Suprapubic skin (tissue), 4 donors: ENCODE data around the gene AGPAT2. TPM values are rescaled to one million over a fixed set of nuclear protein-coding genes. Genes with fewer than 3 reads are reported as not detected.

Source experiments
- DNase-seq, 2 donors: peaks; one replicate each; pipeline ENCODE4 v3.0.0-alpha.2; 2019; ENCODE audit warnings: low spot score in 2 of 2
- H3K27ac ChIP-seq: fragments of 200-600 bp; sonication (generic); one replicate; pipeline ENCODE4 v1.5.1; 2019
- H3K27me3 ChIP-seq: fragments of 200-600 bp; sonication (generic); one replicate; pipeline ENCODE4 v1.5.1; 2019
- H3K36me3 ChIP-seq: fragments of 200-600 bp; sonication (generic); one replicate; pipeline ENCODE4 v1.5.1; 2019
- H3K4me1 ChIP-seq: fragments of 200-600 bp; sonication (generic); one replicate; pipeline ENCODE4 v1.5.1; 2019
- H3K4me3 ChIP-seq: fragments of 200-600 bp; sonication (generic); one replicate; pipeline ENCODE4 v1.5.1; 2019; ENCODE audit warnings: mild to moderate bottlenecking
- H3K9me3 ChIP-seq: fragments of 200-600 bp; sonication (generic); one replicate; pipeline ENCODE4 v1.5.1; 2019
- EP300 ChIP-seq: sonication (generic); formaldehyde crosslinking; IDR thresholded peaks from one replicate; pipeline ENCODE4 v1.6.1; 2017; ENCODE audit warnings: antibody characterized with exemption
- POLR2A ChIP-seq, 2 donors: fragments of 450-650 bp; IDR thresholded peaks; one replicate each; pipeline ENCODE4 v1.6.1; 2017; ENCODE audit warnings: antibody characterized with exemption in 2 of 2, mild to moderate bottlenecking in 2 of 2, moderate library complexity in 2 of 2
- POLR2AphosphoS5 ChIP-seq, 3 donors: sonication (generic); formaldehyde crosslinking; IDR thresholded peaks; one replicate each; pipeline ENCODE4 v1.6.1; 2017; ENCODE audit warnings: antibody characterized with exemption in 3 of 3
- WGBS: methylation state at CpG from one replicate; pipeline ENCODE4 v1.1.5; 2018; 5-methylcytosine and 5-hydroxymethylcytosine counted together
- total RNA-seq, 4 donors: library from RNA; depleted of rRNA; stranded (reverse); fragments of >200 nt; gene quantifications; one replicate each; pipeline ENCODE4 v1.1.0, GENCODE V29; 2016
- TF ChIP-seq, protein P1 (sequence below), 2 donors: fragments of 200-600 bp in 1 of 2; fragments of 450-650 bp in 1 of 2; sonication (generic) in 1 of 2; IDR thresholded peaks; one replicate each; pipeline ENCODE4 v1.5.1; 2016 to 2019; ENCODE audit warnings: antibody characterized with exemption in 2 of 2, mild to moderate bottlenecking in 1 of 2, moderate library complexity in 1 of 2

The AGPAT2 gene
- total RNA-seq, 4 donors from 2014 or later: 43.5 to 73.2 (median 63.5) TPM

DNA sequence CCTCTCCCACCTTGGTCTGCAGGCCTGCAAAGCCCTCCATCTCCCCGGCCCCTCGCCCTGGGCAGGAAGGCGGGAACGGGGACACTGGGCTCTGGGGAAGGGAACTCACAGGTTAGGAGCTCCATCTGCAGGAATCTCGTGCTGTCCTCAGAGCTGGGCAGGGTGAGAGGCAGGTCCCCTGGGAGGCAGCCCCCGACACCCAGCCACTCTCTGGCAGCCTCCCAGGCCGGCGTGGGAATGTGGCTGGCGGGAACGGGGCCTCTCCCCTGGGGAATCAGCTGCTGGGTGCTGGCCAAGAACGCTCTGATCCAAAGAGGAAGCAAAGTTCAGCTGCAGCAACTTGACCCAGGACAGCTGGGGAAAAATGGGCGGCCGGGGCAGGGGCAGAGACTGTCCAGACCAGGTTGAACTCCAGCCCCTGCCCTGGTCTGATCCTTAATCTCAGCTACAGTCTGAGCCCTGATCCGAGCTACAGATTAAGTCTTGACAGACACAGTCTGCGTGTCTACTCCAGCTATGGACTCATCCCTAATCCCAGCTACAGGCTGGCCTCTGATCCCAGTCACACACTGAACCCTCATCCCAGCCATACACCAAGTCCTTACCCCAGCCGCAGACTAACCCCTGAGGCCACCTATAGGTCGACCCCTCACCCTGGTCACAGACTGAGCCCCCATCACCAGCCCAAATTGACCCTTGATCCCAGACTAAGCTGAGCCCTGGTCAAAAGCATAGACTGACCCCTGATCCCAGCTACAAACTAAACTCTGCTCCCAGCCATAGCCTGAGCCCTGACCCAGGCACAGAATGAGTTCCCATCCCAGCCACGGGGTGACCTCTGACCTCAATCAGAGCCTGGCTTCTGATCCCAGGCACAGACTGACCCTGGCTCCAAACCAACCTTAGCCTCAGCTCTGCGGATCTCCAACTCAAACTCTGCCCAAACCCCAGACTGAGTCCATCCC lies 61.9 kb downstream of the AGPAT2 start:
- Histone ChIP-seq H3K27ac (no peak overlapping the region), H3K36me3 (no peaks in the 10 kb centered on the region), H3K27me3 (no peaks in the 10 kb centered on the region), H3K4me1 (peaks cover 78% of the 10 kb centered on the region), H3K9me3 (no peaks in the 10 kb centered on the region), H3K4me3 (no peak overlapping the region)
- DNase-seq: peak in 1 of 2 donors; percentile 57
- TF ChIP-seq POLR2A (IDR thresholded peaks at IDR 0.05) (no peak), EP300 (no peak), POLR2AphosphoS5 (IDR thresholded peaks at IDR 0.05) (peak in 1 of 3 donors; percentile 28)
- TF ChIP-seq, protein P1, sequence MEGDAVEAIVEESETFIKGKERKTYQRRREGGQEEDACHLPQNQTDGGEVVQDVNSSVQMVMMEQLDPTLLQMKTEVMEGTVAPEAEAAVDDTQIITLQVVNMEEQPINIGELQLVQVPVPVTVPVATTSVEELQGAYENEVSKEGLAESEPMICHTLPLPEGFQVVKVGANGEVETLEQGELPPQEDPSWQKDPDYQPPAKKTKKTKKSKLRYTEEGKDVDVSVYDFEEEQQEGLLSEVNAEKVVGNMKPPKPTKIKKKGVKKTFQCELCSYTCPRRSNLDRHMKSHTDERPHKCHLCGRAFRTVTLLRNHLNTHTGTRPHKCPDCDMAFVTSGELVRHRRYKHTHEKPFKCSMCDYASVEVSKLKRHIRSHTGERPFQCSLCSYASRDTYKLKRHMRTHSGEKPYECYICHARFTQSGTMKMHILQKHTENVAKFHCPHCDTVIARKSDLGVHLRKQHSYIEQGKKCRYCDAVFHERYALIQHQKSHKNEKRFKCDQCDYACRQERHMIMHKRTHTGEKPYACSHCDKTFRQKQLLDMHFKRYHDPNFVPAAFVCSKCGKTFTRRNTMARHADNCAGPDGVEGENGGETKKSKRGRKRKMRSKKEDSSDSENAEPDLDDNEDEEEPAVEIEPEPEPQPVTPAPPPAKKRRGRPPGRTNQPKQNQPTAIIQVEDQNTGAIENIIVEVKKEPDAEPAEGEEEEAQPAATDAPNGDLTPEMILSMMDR (IDR thresholded peaks at IDR 0.05): no peak
- WGBS: 72% methylated on average over 3 of the region's 19 CpGs

DNA sequence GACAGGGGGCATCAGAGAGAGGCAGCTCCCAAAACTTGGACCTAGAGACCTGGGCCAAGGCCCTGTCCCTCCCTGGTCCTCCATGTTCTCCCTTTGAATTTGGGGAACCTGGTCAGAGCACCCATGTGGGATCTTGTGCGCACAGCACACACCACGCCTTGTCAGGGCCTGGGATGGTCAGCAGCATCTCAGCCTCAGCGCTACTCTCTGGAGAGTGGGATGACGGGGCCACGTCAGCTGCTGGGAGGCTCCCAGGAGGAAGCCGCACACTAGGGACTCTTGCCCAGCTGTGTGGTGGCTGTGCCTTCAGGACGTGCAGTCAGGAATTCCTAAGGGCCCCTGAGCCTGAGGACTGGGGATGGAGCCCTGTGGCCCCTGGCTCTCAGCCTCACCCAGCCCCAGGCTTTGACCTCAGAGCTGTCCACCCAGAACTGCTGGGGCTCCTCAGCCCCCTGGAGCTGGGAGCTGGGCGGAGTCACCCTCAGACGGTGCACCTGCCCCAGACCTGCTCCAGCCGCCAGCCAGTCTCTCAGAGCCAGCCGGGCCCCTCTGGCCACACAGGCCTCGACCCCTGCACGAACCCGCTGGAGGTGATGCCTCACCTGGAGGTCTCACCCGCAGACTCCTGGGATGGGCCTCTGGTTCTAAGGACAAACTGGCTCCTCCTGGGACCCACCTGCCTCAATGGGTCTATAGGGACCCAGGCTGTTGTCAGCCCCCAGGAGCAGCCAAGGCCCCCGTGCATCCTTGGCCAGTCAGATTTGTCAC lies 62.9 kb downstream of the AGPAT2 start:
- Histone ChIP-seq H3K36me3 (no peaks in the 10 kb centered on the region), H3K27me3 (no peaks in the 10 kb centered on the region), H3K27ac (peak overlapping the region; percentile 86), H3K4me3 (no peak overlapping the region), H3K9me3 (no peaks in the 10 kb centered on the region), H3K4me1 (peaks cover 83% of the 10 kb centered on the region)
- TF ChIP-seq POLR2A (IDR thresholded peaks at IDR 0.05): no peak
- TF ChIP-seq, protein P1 (IDR thresholded peaks at IDR 0.05): no peak
- TF ChIP-seq POLR2AphosphoS5 (IDR thresholded peaks at IDR 0.05): no peak
- no peak for TF ChIP-seq EP300
- WGBS: no CpG with 5 or more reads among the region's 16 CpGs
- no peak for DNase-seq

DNA sequence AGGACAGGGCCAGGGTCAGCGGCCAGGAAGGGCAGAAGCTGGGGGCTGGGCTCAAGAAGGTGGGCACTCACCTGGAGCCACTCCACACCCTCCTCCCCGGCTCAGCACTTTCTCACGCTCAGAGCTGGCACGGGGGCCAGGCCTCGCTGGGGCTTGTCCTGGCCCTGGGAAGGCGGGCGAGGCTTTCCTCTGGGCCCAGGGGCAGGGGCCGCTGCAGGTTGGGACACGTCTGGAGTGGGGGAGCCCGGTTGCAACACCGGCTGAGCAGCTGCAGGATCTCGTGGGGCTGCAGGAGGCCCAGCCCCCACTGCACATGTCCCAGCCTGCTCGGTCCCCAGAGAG lies 63.4 kb downstream of the AGPAT2 start:
- TF ChIP-seq, protein P1 (IDR thresholded peaks at IDR 0.05): no peak
- TF ChIP-seq POLR2AphosphoS5 (IDR thresholded peaks at IDR 0.05): peak in 2 of 3 donors; percentile 35 to 59
- Histone ChIP-seq H3K4me1 (peaks cover 89% of the 10 kb centered on the region), H3K4me3 (no peak overlapping the region), H3K36me3 (no peaks in the 10 kb centered on the region), H3K27ac (peak overlapping the region; percentile 86), H3K9me3 (no peaks in the 10 kb centered on the region), H3K27me3 (no peaks in the 10 kb centered on the region)
- DNase-seq: no peak
- WGBS: 84% methylated on average over 7 of the region's 13 CpGs

Other genes with a start within 250 kb of the AGPAT2 start
- gene INPP5E, start 247.6 kb downstream of the AGPAT2 start, total RNA-seq: 10 to 100 TPM in 3 of 4 donors, 1 to 10 TPM in 1; 9.8 to 20.3 (median 12.9) TPM
- 10 to 100 TPM; 58.0 to 89.3 (median 75.0) TPM for gene SEC16A, start 204.4 kb downstream of the AGPAT2 start, total RNA-seq
- 100 to 1,000 TPM in 3 of 4 donors, 10 to 100 TPM in 1; 71.0 to 160 (median 114) TPM for gene NOTCH1, start 141.4 kb downstream of the AGPAT2 start, total RNA-seq
- 10 to 100 TPM; 12.2 to 49.6 (median 28.6) TPM for gene EGFL7, start 24.5 kb downstream of the AGPAT2 start, total RNA-seq
- gene DIPK1B, start 25.1 kb upstream of the AGPAT2 start, total RNA-seq: 10 to 100 TPM in 1 of 4 donors, 1 to 10 TPM in 3; 3.8 to 13.1 (median 6.3) TPM
- 1 to 10 TPM in 2 of 4 donors, under 1 TPM in 1, not detected in 1; 0.32 to 3.5 (median 2.8) TPM for gene LCN10, start 55.5 kb upstream of the AGPAT2 start, total RNA-seq
- 1 to 10 TPM; 4.0 to 8.3 (median 5.9) TPM for gene LCN6, start 61.1 kb upstream of the AGPAT2 start, total RNA-seq
- not detected for gene LCN8, start 70.8 kb upstream of the AGPAT2 start, total RNA-seq
- under 1 TPM in 1 of 4 donors, not detected in 3; 0.21 TPM for gene LCN15, start 77.1 kb upstream of the AGPAT2 start, total RNA-seq
- 100 to 1,000 TPM in 2 of 4 donors, 10 to 100 TPM in 2; 71.1 to 148 (median 115) TPM for gene TMEM141, start 103.9 kb upstream of the AGPAT2 start, total RNA-seq
- gene CCDC183, start 108.9 kb upstream of the AGPAT2 start, total RNA-seq: 10 to 100 TPM in 1 of 4 donors, 1 to 10 TPM in 3; 1.1 to 10.3 (median 2.3) TPM
- gene RABL6, start 120.5 kb upstream of the AGPAT2 start, total RNA-seq: 10 to 100 TPM; 54.2 to 70.7 (median 61.0) TPM
- 1 to 10 TPM; 1.6 to 3.1 (median 2.2) TPM for gene AJM1, start 155.0 kb upstream of the AGPAT2 start, total RNA-seq
- 10 to 100 TPM; 41.9 to 64.2 (median 46.6) TPM for gene PHPT1, start 162.0 kb upstream of the AGPAT2 start, total RNA-seq
- 1 to 10 TPM; 1.3 to 3.9 (median 1.8) TPM for gene MAMDC4, start 164.9 kb upstream of the AGPAT2 start, total RNA-seq
- 100 to 1,000 TPM; 236 to 328 (median 311) TPM for gene EDF1, start 178.9 kb upstream of the AGPAT2 start, total RNA-seq
- gene TRAF2, start 199.1 kb upstream of the AGPAT2 start, total RNA-seq: 10 to 100 TPM in 2 of 4 donors, 1 to 10 TPM in 2; 8.6 to 16.1 (median 10.5) TPM